Tibial artery (tissue), 4 donors: ENCODE measurements around the gene SNRPN.
"Not testable (repeated sequence)": the region's sequence is repeated elsewhere in the genome, so short reads cannot be mapped to it uniquely, and the experiment has no call there.

ENCODE experiments used
- DNase-seq, 2 donors: peaks; one replicate each; pipeline ENCODE4 v3.0.0-alpha.2; 2019
- H3K27ac ChIP-seq, 2 donors: fragments of 200-600 bp; sonication (generic) in 1 of 2; 1 replicate in 1 of 2; 2 replicates in 1 of 2; pipeline ENCODE4 v1.5.1; 2018 to 2019; ENCODE audit warnings: mild to moderate bottlenecking in 1 of 2
- H3K27me3 ChIP-seq, 2 donors: fragments of 200-600 bp; sonication (generic) in 1 of 2; one replicate each; pipeline versions ENCODE4 v1.5.1 to v1.6.0; 2016 to 2019
- H3K36me3 ChIP-seq, 3 donors: fragments of 200-600 bp; sonication (generic) in 2 of 3; one replicate each; pipeline ENCODE4 v1.5.1; 2016 to 2019; ENCODE audit warnings: mild to moderate bottlenecking in 2 of 3
- H3K4me1 ChIP-seq, 4 donors: fragments of 200-600 bp; sonication (generic) in 2 of 4; 1 replicate in 3 of 4; 2 replicates in 1 of 4; pipeline ENCODE4 v1.5.1; 2016 to 2019
- H3K4me3 ChIP-seq, 2 donors: fragments of 200-600 bp; sonication (generic) in 1 of 2; 1 replicate in 1 of 2; 2 replicates in 1 of 2; pipeline ENCODE4 v1.5.1; 2018 to 2019; ENCODE audit warnings: mild to moderate bottlenecking in 2 of 2
- H3K9me3 ChIP-seq, 3 donors: fragments of 200-600 bp; sonication (generic) in 1 of 3; one replicate each; pipeline ENCODE4 v1.5.1; 2016 to 2019
- CTCF ChIP-seq, 2 experiments: fragments of 200-600 bp in 1 of 2; fragments of 450-650 bp in 1 of 2; IDR thresholded peaks; one replicate each; pipeline ENCODE4 v1.5.1; 2017 to 2019; ENCODE audit warnings: antibody characterized with exemption in 2 of 2, mild to moderate bottlenecking in 1 of 2, moderate library complexity in 1 of 2
- intact Hi-C: fragments of 100-400 bp; cut with DNase I; formaldehyde crosslinking; loops from one replicate; pipeline ENCODE4 v1.15.0; 2023; ENCODE audit warnings: low total_unique reads

Gene SNRPN

GRCh38 chr15:24954783-24955530, at the start of gene SNRPN, which contains the start of gene SNURF:
Gene SNRPN, plus strand, starts transcription at chr15:24954987. Its CDS starts 19,467 bp downstream, at chr15:24974454.
Gene SNURF, plus strand, starts transcription at chr15:24954987. Its CDS starts 62 bp downstream, at chr15:24955049.
- H3K4me3 ChIP-seq: peak within 1 kb of the TSS; percentile 74 to 85
- H3K27ac ChIP-seq: peak within 1 kb of the TSS; percentile 88
- peak; percentile 62 to 86 for DNase-seq
- H3K36me3 ChIP-seq: no peaks in the 10 kb centered on the region
- H3K9me3 ChIP-seq: peaks cover 0 to 3% (median 0%) of the 10 kb centered on the region in 3 donors
- TF ChIP-seq CTCF (IDR thresholded peaks at IDR 0.05): no peak
- no peaks in the 10 kb centered on the region for H3K4me1 ChIP-seq
- no peaks in the 10 kb centered on the region for H3K27me3 ChIP-seq
- intact Hi-C loops: no loop called here

GRCh38 chr15:24916305-24917009, 38.3 kb upstream of the SNRPN start:
- intact Hi-C loops: no loop called here
- TF ChIP-seq CTCF (IDR thresholded peaks at IDR 0.05): no peak
- H3K27me3 ChIP-seq: no peaks in the 10 kb centered on the region
- DNase-seq: no peak
- H3K4me3 ChIP-seq: no peak overlapping the region
- no peaks in the 10 kb centered on the region for H3K4me1 ChIP-seq
- H3K9me3 ChIP-seq: no peaks in the 10 kb centered on the region
- no peaks in the 10 kb centered on the region for H3K36me3 ChIP-seq
- no peak overlapping the region for H3K27ac ChIP-seq

- Histone ChIP-seq H3K4me1 (no peaks in the 10 kb centered on the region), H3K27me3 (no peaks in the 10 kb centered on the region), H3K9me3 (no peaks in the 10 kb centered on the region), H3K4me3 (no peak overlapping the region), H3K36me3 (no peaks in the 10 kb centered on the region), H3K27ac (no peak overlapping the region)
- intact Hi-C loops: no loop called here
- no peak for TF ChIP-seq CTCF (IDR thresholded peaks at IDR 0.05)
- no peak for DNase-seq
These were observed 37.4 kb upstream of the SNRPN start for GRCh38 chr15:24917431-24917830.

GRCh38 chr15:24919446-24919845, 35.3 kb upstream of the SNRPN start:
- no peak for TF ChIP-seq CTCF (IDR thresholded peaks at IDR 0.05)
- no peak for DNase-seq
- Histone ChIP-seq H3K9me3 (no peaks in the 10 kb centered on the region), H3K4me1 (no peaks in the 10 kb centered on the region), H3K27me3 (no peaks in the 10 kb centered on the region), H3K4me3 (no peak overlapping the region), H3K27ac (no peak overlapping the region), H3K36me3 (no peaks in the 10 kb centered on the region)
- intact Hi-C loops: no loop called here

- H3K27me3 ChIP-seq, H3K4me1 ChIP-seq, H3K4me3 ChIP-seq, DNase-seq, intact Hi-C loops, H3K36me3 ChIP-seq, H3K9me3 ChIP-seq, H3K27ac ChIP-seq: not testable (repeated sequence)
These were observed 32.0 kb upstream of the SNRPN start for GRCh38 chr15:24922781-24923180.

GRCh38 chr15:24924153-24924552, 30.6 kb upstream of the SNRPN start:
- no peak for TF ChIP-seq CTCF (IDR thresholded peaks at IDR 0.05)
- intact Hi-C loops: no loop called here
- Histone ChIP-seq H3K9me3 (no peaks in the 10 kb centered on the region), H3K4me3 (no peak overlapping the region), H3K36me3 (no peaks in the 10 kb centered on the region), H3K27me3 (no peaks in the 10 kb centered on the region), H3K4me1 (no peaks in the 10 kb centered on the region), H3K27ac (no peak overlapping the region)
- DNase-seq: no peak
